ENCODE data around the gene ADARB2.

The ADARB2 gene

DNA sequence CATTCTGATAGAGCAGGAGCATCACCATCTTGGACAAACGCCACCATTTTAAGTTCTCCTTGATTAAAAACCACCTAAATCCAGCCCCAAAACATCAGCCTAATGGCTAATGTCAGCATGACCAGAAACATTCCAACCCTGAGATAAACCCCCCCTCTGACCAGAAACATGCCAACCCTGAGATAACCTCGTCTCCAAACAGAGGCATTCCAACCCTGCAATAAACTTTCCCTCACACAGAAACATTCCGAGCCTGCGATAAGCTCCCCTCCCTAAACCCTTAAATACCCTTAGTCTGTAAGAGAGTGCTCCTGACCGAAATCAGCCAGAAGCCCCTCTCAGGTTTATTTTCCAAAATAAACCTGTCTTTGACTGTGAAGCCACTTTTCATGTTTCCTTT lies 76.5 kb downstream of the ADARB2 start:
- in situ Hi-C loops (cut with MboI; ENCODE audit: low sequenced_read_pairs), result no loop called here
- no peaks in the 10 kb centered on the region for H3K9me3 ChIP-seq
- H3K27me3 ChIP-seq (ENCODE audit: low read depth), result no peaks in the 10 kb centered on the region
- DNase-seq (ENCODE audit: low spot score in 2 of 2), result no peak
- H3K36me3 ChIP-seq (replicated peaks), result no peaks in the 10 kb centered on the region
- no peaks in the 10 kb centered on the region for H3K4me1 ChIP-seq
- no peak overlapping the region for H3K4me3 ChIP-seq

- Histone ChIP-seq H3K4me1 (no peaks in the 10 kb centered on the region), H3K27me3 (ENCODE audit: low read depth) (no peaks in the 10 kb centered on the region), H3K4me3 (no peak overlapping the region), H3K36me3 (replicated peaks) (no peaks in the 10 kb centered on the region), H3K9me3 (no peaks in the 10 kb centered on the region)
- in situ Hi-C loops (cut with MboI; ENCODE audit: low sequenced_read_pairs), result no loop called here
- DNase-seq (ENCODE audit: low spot score in 2 of 2), result no peak
Measured at GRCh38 chr10:1660386-1660785, 76.9 kb downstream of the ADARB2 start.

- Histone ChIP-seq H3K36me3 (replicated peaks) (no peaks in the 10 kb centered on the region), H3K9me3 (no peaks in the 10 kb centered on the region), H3K4me3 (no peak overlapping the region), H3K27me3 (ENCODE audit: low read depth) (no peaks in the 10 kb centered on the region), H3K4me1 (no peaks in the 10 kb centered on the region)
- in situ Hi-C loops (cut with MboI; ENCODE audit: low sequenced_read_pairs), result no loop called here
- DNase-seq (ENCODE audit: low spot score in 2 of 2), result no peak
Measured at GRCh38 chr10:1659221-1659791, 78.0 kb downstream of the ADARB2 start.

DNA sequence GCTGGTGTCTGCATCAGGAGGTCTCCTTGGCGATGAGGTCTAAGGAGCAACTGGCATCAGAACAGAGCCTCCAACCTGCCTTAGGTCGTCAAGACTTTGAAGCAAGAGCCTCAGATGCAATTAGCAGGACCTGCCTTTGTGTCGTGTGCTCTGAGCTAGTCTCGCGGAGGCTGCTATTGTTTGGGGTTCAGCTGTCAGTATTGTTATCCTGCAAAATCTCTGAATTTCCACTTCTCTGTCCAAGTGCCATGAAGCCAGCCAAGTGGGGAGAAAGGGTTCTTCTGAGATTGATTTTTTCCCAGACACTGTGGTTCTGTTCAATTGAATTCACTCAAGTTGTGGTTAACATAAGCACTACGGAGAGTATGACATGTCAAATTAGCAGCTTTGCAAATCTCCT lies 78.7 kb downstream of the ADARB2 start:
- no peak for DNase-seq (ENCODE audit: low spot score in 2 of 2)
- Histone ChIP-seq H3K9me3 (no peaks in the 10 kb centered on the region), H3K36me3 (replicated peaks) (no peaks in the 10 kb centered on the region), H3K4me1 (no peaks in the 10 kb centered on the region), H3K27me3 (ENCODE audit: low read depth) (no peaks in the 10 kb centered on the region), H3K4me3 (no peak overlapping the region)
- in situ Hi-C loops (cut with MboI; ENCODE audit: low sequenced_read_pairs), result no loop called here

- Histone ChIP-seq H3K4me1 (no peaks in the 10 kb centered on the region), H3K27me3 (ENCODE audit: low read depth) (no peaks in the 10 kb centered on the region), H3K9me3 (no peaks in the 10 kb centered on the region), H3K36me3 (replicated peaks) (no peaks in the 10 kb centered on the region), H3K4me3 (no peak overlapping the region)
- DNase-seq (ENCODE audit: low spot score in 2 of 2), result no peak
- in situ Hi-C loops (cut with MboI; ENCODE audit: low sequenced_read_pairs), result no loop called here
Measured at GRCh38 chr10:1657479-1657878, 79.8 kb downstream of the ADARB2 start.

- in situ Hi-C loops (cut with MboI; ENCODE audit: low sequenced_read_pairs), result no loop called here
- no peak overlapping the region for H3K4me3 ChIP-seq
- no peaks in the 10 kb centered on the region for H3K9me3 ChIP-seq
- DNase-seq (ENCODE audit: low spot score in 2 of 2), result no peak
- no peaks in the 10 kb centered on the region for H3K4me1 ChIP-seq
- no peaks in the 10 kb centered on the region for H3K36me3 ChIP-seq (replicated peaks)
- H3K27me3 ChIP-seq (ENCODE audit: low read depth), result no peaks in the 10 kb centered on the region
Measured at GRCh38 chr10:1655367-1655766, 82.0 kb downstream of the ADARB2 start.

- no peak overlapping the region for H3K4me3 ChIP-seq
- H3K4me1 ChIP-seq, result no peaks in the 10 kb centered on the region
- no peaks in the 10 kb centered on the region for H3K9me3 ChIP-seq
- H3K27me3 ChIP-seq (ENCODE audit: low read depth), result no peaks in the 10 kb centered on the region
- DNase-seq (ENCODE audit: low spot score in 2 of 2), result no peak
- in situ Hi-C loops (cut with MboI; ENCODE audit: low sequenced_read_pairs), result no loop called here
- H3K36me3 ChIP-seq (replicated peaks), result no peaks in the 10 kb centered on the region
Measured at GRCh38 chr10:1654811-1655356, 82.4 kb downstream of the ADARB2 start.

DNA sequence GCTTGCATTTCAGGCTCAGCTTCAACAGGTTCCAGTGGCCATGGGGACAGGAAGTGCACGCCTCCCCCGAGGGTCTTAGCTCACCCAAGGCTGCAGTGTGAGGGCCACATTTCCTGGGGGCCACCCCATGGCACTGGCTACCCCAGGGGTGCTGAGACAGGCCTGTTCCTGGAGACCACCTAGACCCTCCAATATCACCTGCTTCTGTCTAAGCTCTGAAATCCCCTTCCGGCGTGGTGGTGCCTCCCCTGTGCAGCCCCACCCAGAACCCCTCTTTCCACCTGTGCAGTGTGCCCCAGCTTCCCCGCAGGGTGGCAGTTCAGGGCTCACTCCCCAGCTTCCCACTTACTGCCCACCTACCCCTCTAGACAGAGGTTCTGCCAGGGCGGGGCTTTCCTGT lies 83.1 kb downstream of the ADARB2 start:
- Histone ChIP-seq H3K27me3 (ENCODE audit: low read depth) (no peaks in the 10 kb centered on the region), H3K4me1 (no peaks in the 10 kb centered on the region), H3K36me3 (replicated peaks) (no peaks in the 10 kb centered on the region), H3K4me3 (no peak overlapping the region), H3K9me3 (no peaks in the 10 kb centered on the region)
- no peak for DNase-seq (ENCODE audit: low spot score in 2 of 2)
- in situ Hi-C loops (cut with MboI; ENCODE audit: low sequenced_read_pairs), result no loop called here

GRCh38 chr10:1653321-1653720 lies 84.0 kb downstream of the ADARB2 start:
- Histone ChIP-seq H3K36me3 (replicated peaks) (no peaks in the 10 kb centered on the region), H3K9me3 (no peaks in the 10 kb centered on the region), H3K4me1 (no peaks in the 10 kb centered on the region), H3K27me3 (ENCODE audit: low read depth) (no peaks in the 10 kb centered on the region), H3K4me3 (no peak overlapping the region)
- DNase-seq (ENCODE audit: low spot score in 2 of 2), result no peak
- in situ Hi-C loops (cut with MboI; ENCODE audit: low sequenced_read_pairs), result no loop called here

DNA sequence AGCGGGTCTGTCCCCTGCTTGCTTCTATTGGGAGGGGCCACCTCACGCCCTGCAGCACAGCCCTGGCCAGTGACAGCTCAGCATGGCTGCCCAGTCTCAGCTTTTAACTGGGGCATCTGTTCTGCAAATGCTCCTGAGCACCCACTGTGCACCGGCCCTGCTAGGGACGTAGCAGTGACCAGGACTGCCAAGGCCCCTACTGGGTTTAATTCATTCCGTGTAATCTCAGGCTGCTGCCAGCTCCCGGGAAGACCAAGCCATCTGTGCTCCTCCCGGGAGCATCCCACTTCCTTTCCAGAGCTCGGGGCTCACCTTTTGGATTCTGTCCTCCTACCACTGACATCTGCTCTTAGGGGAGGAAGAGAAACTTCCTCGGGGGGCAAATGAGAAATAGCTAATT lies 85.2 kb downstream of the ADARB2 start:
- no peak overlapping the region for H3K4me3 ChIP-seq
- H3K9me3 ChIP-seq, result no peaks in the 10 kb centered on the region
- H3K27me3 ChIP-seq (ENCODE audit: low read depth), result no peaks in the 10 kb centered on the region
- in situ Hi-C loops (cut with MboI; ENCODE audit: low sequenced_read_pairs), result no loop called here
- no peak for DNase-seq (ENCODE audit: low spot score in 2 of 2)
- no peaks in the 10 kb centered on the region for H3K36me3 ChIP-seq (replicated peaks)
- H3K4me1 ChIP-seq, result no peaks in the 10 kb centered on the region

- H3K36me3 ChIP-seq (replicated peaks), result no peaks in the 10 kb centered on the region
- H3K9me3 ChIP-seq, result no peaks in the 10 kb centered on the region
- H3K27me3 ChIP-seq (ENCODE audit: low read depth), result no peaks in the 10 kb centered on the region
- DNase-seq (ENCODE audit: low spot score in 2 of 2), result no peak
- in situ Hi-C loops (cut with MboI; ENCODE audit: low sequenced_read_pairs), result no loop called here
- H3K4me1 ChIP-seq, result no peaks in the 10 kb centered on the region
- no peak overlapping the region for H3K4me3 ChIP-seq
Measured at GRCh38 chr10:1651270-1651966, 85.9 kb downstream of the ADARB2 start.

DNA sequence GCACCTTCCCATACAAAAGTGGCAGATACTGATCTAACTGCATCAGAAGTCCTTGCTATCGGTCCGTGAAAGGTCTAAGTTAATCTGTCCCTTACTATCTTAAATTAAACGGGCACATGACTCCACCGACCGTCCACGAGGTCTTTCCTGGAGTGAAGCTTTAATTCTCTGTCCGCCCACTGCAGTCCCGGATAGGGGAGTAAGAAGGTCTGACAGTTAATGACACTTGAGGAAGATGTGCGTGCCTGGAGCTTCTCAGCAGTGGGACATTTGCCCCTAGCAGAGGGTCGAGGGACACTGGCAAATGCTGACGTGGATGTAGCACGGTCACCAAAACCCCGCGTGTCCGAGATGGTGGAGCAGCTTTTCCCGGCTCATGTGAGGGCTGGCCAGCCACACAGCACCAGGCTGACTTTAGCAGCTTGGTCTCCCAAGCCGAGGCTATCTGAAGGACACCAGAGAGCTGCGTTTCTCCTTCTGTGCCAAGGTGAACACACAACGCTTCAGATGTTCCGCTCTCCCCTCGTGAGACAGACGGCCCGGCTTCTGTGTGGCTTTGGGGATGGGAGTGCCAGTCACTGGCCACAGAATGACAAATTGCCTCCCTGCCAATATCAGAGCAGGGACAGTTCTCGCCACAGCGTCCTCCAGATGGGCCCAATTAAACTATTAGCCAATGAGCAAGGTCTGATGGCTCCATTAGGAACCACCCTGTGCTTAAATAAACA lies 86.6 kb downstream of the ADARB2 start:
- no peak for DNase-seq (ENCODE audit: low spot score in 2 of 2)
- Histone ChIP-seq H3K27me3 (ENCODE audit: low read depth) (no peaks in the 10 kb centered on the region), H3K4me3 (no peak overlapping the region), H3K4me1 (no peaks in the 10 kb centered on the region), H3K9me3 (no peaks in the 10 kb centered on the region), H3K36me3 (replicated peaks) (no peaks in the 10 kb centered on the region)
- in situ Hi-C loops (cut with MboI; ENCODE audit: low sequenced_read_pairs), result no loop called here

DNA sequence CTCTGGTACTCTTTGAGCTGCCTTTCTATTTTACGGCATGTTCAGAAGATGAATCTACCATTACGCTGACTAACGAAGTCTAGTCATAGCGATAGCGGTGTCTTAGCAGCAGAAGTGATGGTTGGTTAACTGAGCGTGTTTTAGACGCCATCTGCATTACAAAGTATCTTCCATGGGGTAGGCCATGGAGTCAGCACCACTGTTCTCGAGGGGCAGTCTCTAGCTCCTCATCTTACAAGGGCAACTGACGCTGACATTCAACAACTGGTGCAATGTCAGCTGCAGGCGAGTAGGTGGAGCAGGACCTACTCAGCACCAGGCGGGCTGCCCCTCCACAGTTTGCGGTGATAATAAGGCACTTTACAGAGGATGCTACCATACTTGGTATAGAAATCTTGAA lies 88.7 kb downstream of the ADARB2 start:
- no peaks in the 10 kb centered on the region for H3K4me1 ChIP-seq
- no peaks in the 10 kb centered on the region for H3K27me3 ChIP-seq (ENCODE audit: low read depth)
- no peak overlapping the region for H3K4me3 ChIP-seq
- in situ Hi-C loops (cut with MboI; ENCODE audit: low sequenced_read_pairs), result no loop called here
- no peaks in the 10 kb centered on the region for H3K9me3 ChIP-seq
- H3K36me3 ChIP-seq (replicated peaks), result no peaks in the 10 kb centered on the region
- DNase-seq (ENCODE audit: low spot score in 2 of 2), result no peak

GRCh38 chr10:1646332-1646731 lies 91.0 kb downstream of the ADARB2 start:
- in situ Hi-C loops (cut with MboI; ENCODE audit: low sequenced_read_pairs), result no loop called here
- Histone ChIP-seq H3K4me1 (no peaks in the 10 kb centered on the region), H3K9me3 (no peaks in the 10 kb centered on the region), H3K4me3 (no peak overlapping the region), H3K36me3 (replicated peaks) (no peaks in the 10 kb centered on the region), H3K27me3 (ENCODE audit: low read depth) (no peaks in the 10 kb centered on the region)
- DNase-seq (ENCODE audit: low spot score in 2 of 2), result no peak

Data from HAP-1 (cell line).